Fibroblast of pulmonary artery (primary cell): ENCODE data around the gene NDUFB1.

Experiments used
- DNase-seq: peaks from one replicate; pipeline ENCODE4 v3.0.0-alpha.2; 2010; ENCODE audit warnings: low read depth
- H3K4me3 ChIP-seq: replicated peaks from 2 replicates; pipeline ENCODE4 v1.5.1; 2011; ENCODE audit warnings: low read depth, mild to moderate bottlenecking, control low read depth, low read length, moderate library complexity
- CTCF ChIP-seq: IDR thresholded peaks from 2 replicates; pipeline ENCODE4 v1.5.1; 2011; ENCODE audit warnings: mild to moderate bottlenecking, control low read depth, low read length, inconsistent platforms; ENCODE audit errors: missing control alignments

NDUFB1 gene

GRCh38 chr14:92143962-92144361, 22.5 kb upstream of the NDUFB1 start:
- no peak overlapping the region for H3K4me3 ChIP-seq
- no peak for DNase-seq
- TF ChIP-seq CTCF = no peak

GRCh38 chr14:92143309-92143708, 21.8 kb upstream of the NDUFB1 start:
- DNase-seq = no peak
- H3K4me3 ChIP-seq = no peak overlapping the region
- no peak for TF ChIP-seq CTCF

GRCh38 chr14:92135269-92135668, 13.8 kb upstream of the NDUFB1 start:
- peak; percentile 69 for DNase-seq
- H3K4me3 ChIP-seq = no peak overlapping the region

GRCh38 chr14:92134456-92134855, 12.9 kb upstream of the NDUFB1 start:
- no peak overlapping the region for H3K4me3 ChIP-seq
- no peak for TF ChIP-seq CTCF
- DNase-seq = no peak

More at GRCh38 chr14:92135269-92135668, 13.8 kb upstream of the NDUFB1 start:
- TF ChIP-seq CTCF = peak; percentile 62

GRCh38 chr14:92122761-92123160, 1.3 kb upstream of the NDUFB1 start:
- no peak for TF ChIP-seq CTCF
- peak overlapping the region; percentile 94 for H3K4me3 ChIP-seq
- no peak for DNase-seq

GRCh38 chr14:92122351-92122677, 808 bp upstream of the NDUFB1 start:
- peak; percentile 28 for DNase-seq
- no peak for TF ChIP-seq CTCF
- peak overlapping the region; percentile 94 for H3K4me3 ChIP-seq

GRCh38 chr14:92121207-92121669, 268 bp downstream of the NDUFB1 start:
- peak overlapping the region; percentile 94 for H3K4me3 ChIP-seq
- no peak for TF ChIP-seq CTCF
- peak; percentile 49 for DNase-seq
